ENCODE data around the gene ZNF124.

- no peak for TF ChIP-seq CTCF (IDR thresholded peaks at IDR 0.05)
- no peak for TF ChIP-seq POLR2A (IDR thresholded peaks at IDR 0.05)
Observed at GRCh38 chr1:247156787-247157232, 15.0 kb downstream of the ZNF124 start.

Data from Peyer's patch (tissue), 4 donors.